ENCODE measurements around the gene FIP1L1.

The FIP1L1 gene

GRCh38 chr4:53365486-53366300, 11.7 kb upstream of the FIP1L1 start, which contains the start of gene SCFD2:
TSS of gene SCFD2 (minus strand) at chr4:53366061.
- TF ChIP-seq, protein P1, sequence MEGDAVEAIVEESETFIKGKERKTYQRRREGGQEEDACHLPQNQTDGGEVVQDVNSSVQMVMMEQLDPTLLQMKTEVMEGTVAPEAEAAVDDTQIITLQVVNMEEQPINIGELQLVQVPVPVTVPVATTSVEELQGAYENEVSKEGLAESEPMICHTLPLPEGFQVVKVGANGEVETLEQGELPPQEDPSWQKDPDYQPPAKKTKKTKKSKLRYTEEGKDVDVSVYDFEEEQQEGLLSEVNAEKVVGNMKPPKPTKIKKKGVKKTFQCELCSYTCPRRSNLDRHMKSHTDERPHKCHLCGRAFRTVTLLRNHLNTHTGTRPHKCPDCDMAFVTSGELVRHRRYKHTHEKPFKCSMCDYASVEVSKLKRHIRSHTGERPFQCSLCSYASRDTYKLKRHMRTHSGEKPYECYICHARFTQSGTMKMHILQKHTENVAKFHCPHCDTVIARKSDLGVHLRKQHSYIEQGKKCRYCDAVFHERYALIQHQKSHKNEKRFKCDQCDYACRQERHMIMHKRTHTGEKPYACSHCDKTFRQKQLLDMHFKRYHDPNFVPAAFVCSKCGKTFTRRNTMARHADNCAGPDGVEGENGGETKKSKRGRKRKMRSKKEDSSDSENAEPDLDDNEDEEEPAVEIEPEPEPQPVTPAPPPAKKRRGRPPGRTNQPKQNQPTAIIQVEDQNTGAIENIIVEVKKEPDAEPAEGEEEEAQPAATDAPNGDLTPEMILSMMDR (IDR thresholded peaks at IDR 0.05; ENCODE audit: low read depth, low read length), result no peak
- peak within 1 kb of the TSS; percentile 97 for H3K4me3 ChIP-seq (ENCODE audit: low read depth, low read length)
- in situ Hi-C loops (cut with HindIII; ENCODE audit: low sequenced_read_pairs), result no loop called here
- DNase-seq (ENCODE audit: low read depth, low spot score), result peak; percentile 96

DNA sequence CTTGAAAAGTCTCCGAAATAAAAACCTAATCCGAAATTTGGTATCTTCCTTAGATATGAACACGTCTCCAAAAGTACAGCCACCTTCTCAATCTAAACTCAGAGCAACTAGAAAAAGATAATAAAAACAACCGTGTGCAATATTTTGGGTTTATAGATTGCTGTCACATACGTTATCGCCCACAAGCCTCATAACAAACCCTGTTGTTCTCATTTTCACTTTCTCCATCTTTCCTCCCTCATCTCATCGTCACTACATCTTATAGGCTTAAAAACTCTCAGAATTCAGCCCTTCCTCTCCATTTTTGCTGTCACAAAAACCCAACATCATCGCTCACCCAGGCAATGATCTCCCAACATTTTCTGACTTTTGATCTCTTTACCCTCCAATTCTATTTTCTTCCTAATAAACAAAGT, 11.1 kb upstream of the FIP1L1 start:
- DNase-seq (ENCODE audit: low read depth, low spot score), result no peak
- TF ChIP-seq, protein P1 (IDR thresholded peaks at IDR 0.05; ENCODE audit: low read depth, low read length), result no peak
- in situ Hi-C loops (cut with HindIII; ENCODE audit: low sequenced_read_pairs), result no loop called here
- H3K4me3 ChIP-seq (ENCODE audit: low read depth, low read length), result peak overlapping the region; percentile 97

DNA sequence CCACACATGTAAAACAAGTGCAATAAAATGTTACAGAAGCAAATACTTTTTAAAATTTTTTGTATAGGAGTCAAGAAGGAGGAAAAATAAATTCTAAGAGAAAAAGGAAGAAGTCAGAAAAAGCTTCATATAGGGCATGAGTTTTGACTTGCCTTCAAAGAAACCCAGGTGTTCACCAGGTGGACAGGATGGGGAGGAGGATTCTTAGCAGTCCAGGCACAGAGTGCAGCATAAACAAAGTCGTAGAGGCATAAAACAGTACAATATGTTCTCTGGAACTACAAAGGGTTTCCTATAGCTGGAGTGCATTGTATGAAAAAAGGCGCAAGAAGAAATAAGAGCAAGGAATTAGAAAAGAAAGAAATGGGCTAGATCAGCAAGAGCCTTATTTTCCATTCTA, 9.7 kb upstream of the FIP1L1 start:
- TF ChIP-seq, protein P1 (IDR thresholded peaks at IDR 0.05; ENCODE audit: low read depth, low read length), result no peak
- DNase-seq (ENCODE audit: low read depth, low spot score), result no peak
- H3K4me3 ChIP-seq (ENCODE audit: low read depth, low read length), result no peak overlapping the region
- in situ Hi-C loops (cut with HindIII; ENCODE audit: low sequenced_read_pairs), result no loop called here

GRCh38 chr4:53371049-53371448, 6.4 kb upstream of the FIP1L1 start:
- H3K4me3 ChIP-seq (ENCODE audit: low read depth, low read length), result no peak overlapping the region
- no peak for DNase-seq (ENCODE audit: low read depth, low spot score)
- TF ChIP-seq, protein P1 (IDR thresholded peaks at IDR 0.05; ENCODE audit: low read depth, low read length), result no peak
- in situ Hi-C loops (cut with HindIII; ENCODE audit: low sequenced_read_pairs), result no loop called here

- no peak for DNase-seq (ENCODE audit: low read depth, low spot score)
- H3K4me3 ChIP-seq (ENCODE audit: low read depth, low read length), result no peak overlapping the region
- in situ Hi-C loops (cut with HindIII; ENCODE audit: low sequenced_read_pairs), result no loop called here
- TF ChIP-seq, protein P1 (IDR thresholded peaks at IDR 0.05; ENCODE audit: low read depth, low read length), result no peak
These were observed 5.5 kb upstream of the FIP1L1 start for GRCh38 chr4:53371843-53372521.

DNA sequence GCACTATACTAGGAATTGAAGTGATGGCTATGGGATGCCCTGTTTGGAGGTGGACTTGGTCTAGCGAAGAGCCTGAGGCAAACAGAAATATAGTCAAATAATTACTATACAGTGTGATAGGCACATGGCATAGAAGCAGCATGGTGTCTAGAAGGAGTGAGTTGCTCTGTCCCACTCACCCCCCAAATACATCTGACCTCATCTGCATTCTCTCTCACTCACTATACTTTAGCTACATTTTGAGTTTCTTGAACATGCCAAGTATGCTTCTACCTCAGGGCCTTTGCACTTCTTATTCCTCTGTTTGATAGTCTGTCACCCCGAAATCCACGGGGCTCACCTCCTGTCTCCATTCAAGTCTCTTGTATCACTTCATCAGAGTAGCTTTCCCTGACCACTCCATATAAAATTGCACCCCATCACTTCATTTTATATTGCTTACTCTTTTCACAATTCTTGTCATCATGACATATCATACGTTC, 2.6 kb upstream of the FIP1L1 start:
- DNase-seq (ENCODE audit: low read depth, low spot score), result no peak
- in situ Hi-C loops (cut with HindIII; ENCODE audit: low sequenced_read_pairs), result no loop called here
- TF ChIP-seq, protein P1 (IDR thresholded peaks at IDR 0.05; ENCODE audit: low read depth, low read length), result no peak
- H3K4me3 ChIP-seq (ENCODE audit: low read depth, low read length), result no peak overlapping the region

All from astrocyte of the spinal cord (primary cell).